GM23248 (cell line): Measurements from ENCODE around the gene VAV2. TPM values are rescaled to one million over a fixed set of nuclear protein-coding genes. Genes with fewer than 3 reads are reported as not detected.

Experiments
- DNase-seq: peaks from one replicate; pipeline ENCODE4 v3.0.0-alpha.2; 2015
- H2AFZ ChIP-seq: fragments of 200-600 bp; sonication (generic); 2 replicates; pipeline ENCODE4 v1.6.1; 2016; ENCODE audit warnings: antibody characterized with exemption
- H3F3A ChIP-seq: fragments of 200-600 bp; sonication (generic); 2 replicates; pipeline ENCODE4 v1.6.1; 2016; ENCODE audit warnings: mild to moderate bottlenecking, antibody characterized with exemption, mixed run types; ENCODE audit not compliant: insufficient read depth
- H3K27ac ChIP-seq: fragments of 200-600 bp; sonication (generic); 2 replicates; pipeline ENCODE4 v1.5.1; 2016; ENCODE audit warnings: mild to moderate bottlenecking
- H3K27me3 ChIP-seq: fragments of 200-600 bp; sonication (generic); replicated peaks from 2 replicates; pipeline ENCODE4 v1.6.1; 2016; ENCODE audit warnings: mild to moderate bottlenecking; ENCODE audit not compliant: insufficient read depth
- H3K36me3 ChIP-seq: fragments of 200-600 bp; sonication (generic); 2 replicates; pipeline ENCODE4 v1.6.1; 2016; ENCODE audit warnings: low read depth, mild to moderate bottlenecking
- H3K4me1 ChIP-seq: fragments of 200-600 bp; sonication (generic); 2 replicates; pipeline ENCODE4 v1.6.1; 2016; ENCODE audit warnings: mild to moderate bottlenecking; ENCODE audit not compliant: insufficient read depth
- H3K4me2 ChIP-seq: fragments of 200-600 bp; sonication (generic); one replicate; pipeline ENCODE4 v1.6.1; 2016; ENCODE audit warnings: mild to moderate bottlenecking; ENCODE audit not compliant: unreplicated experiment
- H3K4me3 ChIP-seq: fragments of 200-600 bp; sonication (generic); 2 replicates; pipeline ENCODE4 v1.5.1; 2016; ENCODE audit warnings: mild to moderate bottlenecking
- H3K79me2 ChIP-seq: fragments of 200-600 bp; sonication (generic); 2 replicates; pipeline ENCODE4 v1.6.1; 2016; ENCODE audit warnings: mild to moderate bottlenecking; ENCODE audit not compliant: insufficient read depth
- H3K9ac ChIP-seq: fragments of 200-600 bp; sonication (generic); 2 replicates; pipeline ENCODE4 v1.6.1; 2016; ENCODE audit warnings: mild to moderate bottlenecking
- H3K9me2 ChIP-seq: fragments of 200-600 bp; sonication (generic); 2 replicates; pipeline ENCODE4 v1.6.1; 2016; ENCODE audit warnings: mixed run types, mild to moderate bottlenecking, moderate library complexity; ENCODE audit not compliant: insufficient read depth
- H3K9me3 ChIP-seq: fragments of 200-600 bp; sonication (generic); one replicate; pipeline ENCODE4 v1.6.1; 2017; ENCODE audit warnings: low read depth
- H4K20me1 ChIP-seq: fragments of 200-600 bp; sonication (generic); 2 replicates; pipeline ENCODE4 v1.6.0; 2016; ENCODE audit not compliant: insufficient read depth
- EZH2 ChIP-seq: fragments of 200-600 bp; sonication (generic); IDR thresholded peaks from 2 replicates; pipeline ENCODE4 v1.6.1; 2018; ENCODE audit warnings: antibody characterized with exemption, mild to moderate bottlenecking; ENCODE audit not compliant: insufficient read depth, poor library complexity, severe bottlenecking
- EZH2phosphoT487 ChIP-seq: fragments of 200-600 bp; sonication (generic); IDR thresholded peaks from 2 replicates; pipeline ENCODE4 v1.6.1; 2018; ENCODE audit warnings: antibody characterized with exemption, moderate library complexity, mild to moderate bottlenecking, low read depth; ENCODE audit not compliant: insufficient read depth
- WGBS, 2 experiments: methylation state at CpG; one replicate each; pipeline ENCODE4 v1.1.6; 2015 to 2017; ENCODE audit warnings: low lambda C conversion rate in 2 of 2, low coverage in 1 of 2; ENCODE audit errors: missing lambda C conversion rate in 2 of 2; 5-methylcytosine and 5-hydroxymethylcytosine counted together
- in situ Hi-C: fragments of 300-500 bp; cut with MboI; formaldehyde crosslinking; loops from 2 replicates; pipeline ENCODE4 v1.15.0; 2020
- polyA plus RNA-seq: library from polyadenylated mRNA; unstranded; fragments of >200 nt; fragmentation: Nextera tagmentation; extraction: Ambion mirVana; gene quantifications from 2 replicates; pipeline ENCODE4 v1.2.1, GENCODE V29; 2016
- total RNA-seq: library from RNA; depleted of rRNA; stranded (reverse); fragments of >200 nt; shearing (Covaris generic); gene quantifications from 2 replicates; pipeline ENCODE4 v1.2.3, GENCODE V29; 2014

Gene VAV2
- total and polyA plus RNA-seq, 2 experiments from 2014 or later: 6.7 to 9.0 TPM

GRCh38 chr9:133727277-133727875, 264.7 kb downstream of the VAV2 start:
- in situ Hi-C loops: loop anchor here (10.0 kb wide), 1 partner anchor 203 kb away; the partner anchor contains the start of gene MYMK
- no peak for TF ChIP-seq EZH2
- Histone ChIP-seq H3K27me3 (peaks cover 19% of the 10 kb centered on the region), H3K9me2 (no peaks in the 10 kb centered on the region), H2AFZ (no peak overlapping the region), H3F3A (no peaks in the 10 kb centered on the region), H3K4me1 (no peaks in the 10 kb centered on the region), H3K27ac (no peak overlapping the region), H4K20me1 (no peaks in the 10 kb centered on the region), H3K4me2 (no peak overlapping the region), H3K9me3 (no peaks in the 10 kb centered on the region), H3K4me3 (no peak overlapping the region), H3K9ac (no peak overlapping the region), H3K79me2 (no peaks in the 10 kb centered on the region), H3K36me3 (no peaks in the 10 kb centered on the region)
- no peak for DNase-seq
- 50 to 51% methylated on average over 9 to 10 of the region's 10 CpGs for WGBS, 2 experiments

GRCh38 chr9:133726401-133727276, 265.5 kb downstream of the VAV2 start:
- Histone ChIP-seq H3K4me1 (no peaks in the 10 kb centered on the region), H3K36me3 (no peaks in the 10 kb centered on the region), H3K4me2 (no peak overlapping the region), H3K9me3 (no peaks in the 10 kb centered on the region), H3K79me2 (no peaks in the 10 kb centered on the region), H3K4me3 (no peak overlapping the region), H2AFZ (no peak overlapping the region), H3K9me2 (no peaks in the 10 kb centered on the region), H3K27ac (no peak overlapping the region), H4K20me1 (no peaks in the 10 kb centered on the region), H3K27me3 (peaks cover 19% of the 10 kb centered on the region), H3K9ac (no peak overlapping the region), H3F3A (no peaks in the 10 kb centered on the region)
- peak; percentile 58 for DNase-seq
- TF ChIP-seq EZH2 (no peak), EZH2phosphoT487 (no peak)
- WGBS, 2 experiments: 46 to 47% methylated on average over 14 of the region's 14 CpGs
- in situ Hi-C loops: loop anchor here (10.0 kb wide), 1 partner anchor 202 kb away; the partner anchor contains the start of gene MYMK

- H3K79me2 ChIP-seq: no peaks in the 10 kb centered on the region
- no peaks in the 10 kb centered on the region for H3K9me2 ChIP-seq
- TF ChIP-seq EZH2 (no peak), EZH2phosphoT487 (no peak)
- no peaks in the 10 kb centered on the region for H4K20me1 ChIP-seq
- H3K4me2 ChIP-seq: no peak overlapping the region
- H3K4me3 ChIP-seq: no peak overlapping the region
- 50 to 51% methylated on average over 7 of the region's 7 CpGs for WGBS, 2 experiments
- H3K36me3 ChIP-seq: no peaks in the 10 kb centered on the region
- no peaks in the 10 kb centered on the region for H3K4me1 ChIP-seq
- H3K9ac ChIP-seq: no peak overlapping the region
- no peak for DNase-seq
- no peak overlapping the region for H3K27ac ChIP-seq
- H3K27me3 ChIP-seq: peaks cover 19% of the 10 kb centered on the region
- H3F3A ChIP-seq: no peaks in the 10 kb centered on the region
- in situ Hi-C loops: loop anchor here (10.0 kb wide), 1 partner anchor 201 kb away; the partner anchor contains the start of gene MYMK
- H3K9me3 ChIP-seq: no peaks in the 10 kb centered on the region
- H2AFZ ChIP-seq: no peak overlapping the region
Measured at GRCh38 chr9:133725886-133726285, 266.2 kb downstream of the VAV2 start.

- no peaks in the 10 kb centered on the region for H3K4me1 ChIP-seq
- in situ Hi-C loops: no loop called here
- H3K79me2 ChIP-seq: no peaks in the 10 kb centered on the region
- no peaks in the 10 kb centered on the region for H3K9me3 ChIP-seq
- DNase-seq: no peak
- no peak overlapping the region for H2AFZ ChIP-seq
- no peak overlapping the region for H3K4me3 ChIP-seq
- no peaks in the 10 kb centered on the region for H3K36me3 ChIP-seq
- H3K4me2 ChIP-seq: no peak overlapping the region
- H3K9me2 ChIP-seq: no peaks in the 10 kb centered on the region
- H3K27me3 ChIP-seq: peaks cover 4% of the 10 kb centered on the region
- H3K27ac ChIP-seq: no peak overlapping the region
- TF ChIP-seq EZH2phosphoT487 (no peak), EZH2 (no peak)
- 67 to 71% methylated on average over 15 of the region's 15 CpGs for WGBS, 2 experiments
- H4K20me1 ChIP-seq: no peaks in the 10 kb centered on the region
- no peak overlapping the region for H3K9ac ChIP-seq
- no peaks in the 10 kb centered on the region for H3F3A ChIP-seq
Measured at GRCh38 chr9:133718563-133719315, 273.4 kb downstream of the VAV2 start.
